ENCODE results near the gene JPH4. TPM values are rescaled to one million over a fixed set of nuclear protein-coding genes. Genes with fewer than 3 reads are reported as not detected.

Gene JPH4
- total RNA-seq, 1 donor from 2014 or later, result 6.2 TPM

DNA sequence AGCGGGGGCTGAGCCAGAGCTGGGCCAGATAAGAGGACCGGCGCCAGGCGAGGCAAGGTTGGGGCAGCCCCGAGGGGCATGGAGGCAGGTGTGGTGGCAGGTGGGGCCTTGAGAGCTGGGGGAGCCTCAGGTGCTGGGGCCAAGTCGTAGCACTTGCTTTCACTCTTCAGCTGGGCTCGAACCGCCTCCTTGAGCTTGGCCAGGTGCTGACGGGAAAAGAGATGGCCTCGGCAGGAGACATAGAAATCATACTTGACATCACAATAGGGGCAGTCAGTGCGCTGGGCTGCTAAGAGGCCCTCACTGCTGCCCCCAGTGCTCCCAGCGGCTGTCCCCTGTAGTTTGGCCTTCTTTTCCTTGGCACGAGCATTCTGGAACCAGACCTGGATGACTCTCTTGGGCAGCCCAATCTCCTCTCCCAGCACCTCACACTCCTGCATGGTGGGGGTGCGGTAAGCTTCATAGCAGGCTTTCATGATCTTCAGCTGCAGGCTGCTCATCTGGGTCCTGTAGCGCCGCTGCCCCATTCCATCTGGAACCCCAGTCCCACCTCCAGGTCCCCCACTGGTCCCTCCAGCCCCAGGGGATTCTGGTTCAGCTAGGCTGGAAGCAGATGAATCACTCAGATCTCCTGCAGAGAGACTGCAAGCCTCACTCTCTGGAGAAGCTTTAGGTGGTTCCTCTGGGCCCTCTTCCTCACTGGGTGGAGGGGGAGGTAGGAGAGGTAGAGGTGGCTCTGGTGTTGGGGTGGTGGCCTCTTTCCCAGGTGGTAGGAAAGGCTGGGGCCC lies 55.2 kb downstream of the JPH4 start:
- Histone ChIP-seq H3K36me3 (no peaks in the 10 kb centered on the region), H3K27me3 (no peaks in the 10 kb centered on the region), H3K4me1 (no peaks in the 10 kb centered on the region), H3K9me3 (no peaks in the 10 kb centered on the region), H3K27ac (no peak overlapping the region), H3K4me3 (no peak overlapping the region)
- intact Hi-C loops (cut with DNase I), result no loop called here
- TF ChIP-seq, protein P1, sequence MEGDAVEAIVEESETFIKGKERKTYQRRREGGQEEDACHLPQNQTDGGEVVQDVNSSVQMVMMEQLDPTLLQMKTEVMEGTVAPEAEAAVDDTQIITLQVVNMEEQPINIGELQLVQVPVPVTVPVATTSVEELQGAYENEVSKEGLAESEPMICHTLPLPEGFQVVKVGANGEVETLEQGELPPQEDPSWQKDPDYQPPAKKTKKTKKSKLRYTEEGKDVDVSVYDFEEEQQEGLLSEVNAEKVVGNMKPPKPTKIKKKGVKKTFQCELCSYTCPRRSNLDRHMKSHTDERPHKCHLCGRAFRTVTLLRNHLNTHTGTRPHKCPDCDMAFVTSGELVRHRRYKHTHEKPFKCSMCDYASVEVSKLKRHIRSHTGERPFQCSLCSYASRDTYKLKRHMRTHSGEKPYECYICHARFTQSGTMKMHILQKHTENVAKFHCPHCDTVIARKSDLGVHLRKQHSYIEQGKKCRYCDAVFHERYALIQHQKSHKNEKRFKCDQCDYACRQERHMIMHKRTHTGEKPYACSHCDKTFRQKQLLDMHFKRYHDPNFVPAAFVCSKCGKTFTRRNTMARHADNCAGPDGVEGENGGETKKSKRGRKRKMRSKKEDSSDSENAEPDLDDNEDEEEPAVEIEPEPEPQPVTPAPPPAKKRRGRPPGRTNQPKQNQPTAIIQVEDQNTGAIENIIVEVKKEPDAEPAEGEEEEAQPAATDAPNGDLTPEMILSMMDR (IDR thresholded peaks at IDR 0.05), result no peak
- ATAC-seq (no peak), DNase-seq (no peak)

DNA sequence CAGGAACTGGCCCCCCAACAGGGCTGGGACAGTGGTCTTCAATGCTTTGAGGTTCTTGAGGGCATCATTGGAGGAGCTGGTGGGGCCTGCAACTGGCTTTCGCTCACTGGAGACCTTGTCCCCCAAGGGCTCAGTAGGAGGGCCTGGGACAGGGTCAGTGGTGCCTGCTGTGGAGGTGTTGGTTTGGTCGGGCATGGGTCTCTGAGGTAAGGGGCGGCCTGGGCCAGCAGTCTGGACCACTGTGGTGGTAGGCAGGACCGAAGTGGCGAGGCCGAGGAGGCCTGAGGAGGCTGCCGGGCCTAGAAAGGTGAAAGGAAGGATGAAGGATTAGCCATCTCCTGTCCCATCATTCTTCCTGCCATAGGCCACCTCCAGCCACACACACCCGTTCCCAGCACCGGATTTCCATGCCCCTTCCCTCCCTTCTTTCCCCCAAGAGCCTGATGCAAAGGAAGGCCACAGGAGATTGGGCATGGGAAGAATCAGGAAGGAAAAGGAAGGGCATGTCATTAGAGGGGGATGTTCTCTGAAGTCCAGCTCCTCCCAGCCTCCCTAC lies 55.9 kb downstream of the JPH4 start:
- no peak overlapping the region for H3K27ac ChIP-seq
- H3K9me3 ChIP-seq, result no peaks in the 10 kb centered on the region
- intact Hi-C loops (cut with DNase I), result no loop called here
- H3K36me3 ChIP-seq, result no peaks in the 10 kb centered on the region
- no peak overlapping the region for H3K4me3 ChIP-seq
- DNase-seq, result no peak
- H3K27me3 ChIP-seq, result no peaks in the 10 kb centered on the region
- H3K4me1 ChIP-seq, result no peaks in the 10 kb centered on the region
- ATAC-seq, result no peak
- TF ChIP-seq, protein P1 (IDR thresholded peaks at IDR 0.05), result no peak

DNA sequence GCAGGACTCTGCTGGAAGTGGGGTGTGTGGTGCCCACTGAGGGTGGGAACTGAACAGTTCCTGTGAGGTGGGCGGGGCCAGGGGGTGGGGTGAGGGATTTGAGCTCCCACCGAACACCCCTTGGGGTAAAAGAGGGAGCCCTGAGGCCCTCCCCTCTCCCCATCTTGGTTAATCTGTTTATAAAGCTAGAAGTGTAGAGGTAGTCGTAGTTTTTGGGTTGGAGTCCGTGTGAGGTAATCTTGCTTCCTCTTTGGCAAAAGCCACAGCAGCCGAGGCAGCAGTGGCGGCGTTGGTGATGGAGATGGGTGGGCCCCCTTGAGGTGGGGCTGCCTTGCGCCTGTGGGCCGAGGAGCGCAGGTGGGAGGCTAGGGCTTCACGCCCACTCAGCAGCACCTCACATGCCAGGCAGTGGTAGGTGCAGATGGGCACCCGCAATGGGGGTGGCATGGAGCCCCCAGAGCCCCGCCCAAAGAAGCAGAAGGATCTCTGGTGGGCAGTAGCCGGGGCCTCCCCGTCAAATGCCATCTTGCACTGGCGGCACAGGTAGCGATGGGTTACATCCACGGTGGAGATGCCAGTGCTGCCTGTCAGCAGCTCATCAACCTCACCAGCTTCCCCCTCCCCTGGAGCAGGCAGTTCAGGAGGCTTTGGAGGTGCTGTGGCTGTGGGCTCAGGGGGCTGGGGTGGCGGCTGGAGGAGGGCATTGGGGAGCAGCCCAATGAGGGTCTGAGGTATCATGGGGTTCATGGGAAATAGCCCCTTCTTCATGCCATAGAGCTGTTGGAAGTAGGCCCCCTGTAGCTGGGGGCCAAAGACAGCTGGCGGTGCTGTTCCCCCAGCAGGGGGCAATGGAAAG lies 56.6 kb downstream of the JPH4 start:
- intact Hi-C loops (cut with DNase I), result no loop called here
- Histone ChIP-seq H3K27me3 (no peaks in the 10 kb centered on the region), H3K4me1 (no peaks in the 10 kb centered on the region), H3K9me3 (no peaks in the 10 kb centered on the region), H3K36me3 (no peaks in the 10 kb centered on the region), H3K27ac (no peak overlapping the region), H3K4me3 (no peak overlapping the region)
- TF ChIP-seq, protein P1 (IDR thresholded peaks at IDR 0.05), result no peak
- DNase-seq (no peak), ATAC-seq (no peak)

DNA sequence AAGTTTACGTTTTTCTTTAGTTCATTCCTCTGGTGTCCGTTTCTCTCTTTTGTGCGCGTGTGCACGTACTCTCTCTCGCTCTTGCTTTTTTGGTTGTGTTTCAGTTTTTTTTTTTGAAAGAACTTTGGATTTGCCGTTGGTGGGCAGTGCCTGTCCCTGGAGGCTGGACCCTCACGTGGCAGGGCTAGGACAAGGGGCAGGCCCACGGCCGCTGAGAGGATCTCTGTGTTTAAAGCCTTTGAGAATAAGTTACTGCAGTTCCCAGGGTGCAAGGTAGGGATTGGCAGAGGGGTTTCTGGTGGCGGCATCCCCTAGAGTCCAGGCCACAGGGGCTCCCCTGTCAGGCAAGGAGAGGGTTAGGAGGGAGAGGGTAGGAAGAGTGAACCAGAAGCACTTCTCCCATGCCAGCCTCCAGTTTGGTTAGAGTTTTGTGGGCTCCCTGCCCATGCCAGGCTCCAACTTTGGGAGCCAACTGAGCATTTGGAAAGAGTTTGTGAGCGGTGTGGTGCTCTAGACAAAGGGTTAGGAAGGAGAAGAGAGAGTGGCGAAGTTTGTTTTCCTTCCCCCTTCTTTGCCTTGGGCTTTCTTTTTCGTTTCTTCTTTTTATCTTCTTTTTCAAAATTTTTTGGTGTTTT lies 57.6 kb downstream of the JPH4 start:
- no peaks in the 10 kb centered on the region for H3K27me3 ChIP-seq
- no peaks in the 10 kb centered on the region for H3K4me1 ChIP-seq
- H3K27ac ChIP-seq, result no peak overlapping the region
- DNase-seq (no peak), ATAC-seq (no peak)
- no peaks in the 10 kb centered on the region for H3K9me3 ChIP-seq
- H3K36me3 ChIP-seq, result no peaks in the 10 kb centered on the region
- intact Hi-C loops (cut with DNase I), result no loop called here
- TF ChIP-seq, protein P1 (IDR thresholded peaks at IDR 0.05), result no peak
- no peak overlapping the region for H3K4me3 ChIP-seq

DNA sequence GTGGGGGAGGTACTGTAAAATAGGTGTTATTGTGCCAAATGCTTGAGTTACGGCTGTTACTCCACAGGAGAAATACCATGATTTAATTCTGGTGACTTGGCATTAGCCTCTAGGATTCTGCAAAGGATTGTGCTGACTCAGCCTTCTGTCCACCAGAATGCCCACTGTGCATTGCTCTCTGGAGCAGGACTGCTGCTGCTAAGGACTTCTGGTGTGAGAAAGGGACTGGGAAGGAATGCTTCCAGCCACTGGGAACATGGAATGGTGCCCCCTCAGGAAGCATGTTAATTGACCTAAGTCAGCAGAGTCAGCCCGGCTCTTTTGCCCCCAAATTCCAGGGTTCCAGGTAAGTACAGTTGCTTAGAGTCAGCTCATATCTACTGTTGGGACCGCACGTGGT lies 59.9 kb downstream of the JPH4 start:
- intact Hi-C loops (cut with DNase I), result no loop called here
- TF ChIP-seq, protein P1 (IDR thresholded peaks at IDR 0.05), result no peak
- Histone ChIP-seq H3K36me3 (no peaks in the 10 kb centered on the region), H3K4me3 (no peak overlapping the region), H3K4me1 (no peaks in the 10 kb centered on the region), H3K9me3 (no peaks in the 10 kb centered on the region), H3K27me3 (no peaks in the 10 kb centered on the region), H3K27ac (no peak overlapping the region)
- ATAC-seq (no peak), DNase-seq (no peak)

Other genes with a start within 250 kb of the JPH4 start
- gene SLC22A17, start 225.9 kb downstream of the JPH4 start, total RNA-seq, result 12.1 TPM
- 10.4 TPM for gene EFS, start 213.6 kb downstream of the JPH4 start, total RNA-seq
- not detected for gene IL25, start 206.0 kb downstream of the JPH4 start, total RNA-seq
- gene CMTM5, start 201.7 kb downstream of the JPH4 start, total RNA-seq, result 0.96 TPM
- 3.4 TPM for gene MYH6, start 170.5 kb downstream of the JPH4 start, total RNA-seq
- gene MYH7, start 143.1 kb downstream of the JPH4 start, total RNA-seq, result 0.12 TPM
- gene NGDN, start 109.1 kb downstream of the JPH4 start, total RNA-seq, result 32.3 TPM
- gene ZFHX2, start 27.0 kb downstream of the JPH4 start, total RNA-seq, result 2.3 TPM
- 15.5 TPM for gene THTPA, start 22.5 kb downstream of the JPH4 start, total RNA-seq
- 128 TPM for gene AP1G2, start 11.0 kb downstream of the JPH4 start, total RNA-seq
- gene DHRS2, start 57.6 kb upstream of the JPH4 start, total RNA-seq, result 0.61 TPM